ENCODE data around the gene DOCK2. TPM values are rescaled to one million over a fixed set of nuclear protein-coding genes. Genes with fewer than 3 reads are reported as not detected.

The DOCK2 gene
- total RNA-seq, 4 donors from 2014 or later, result 3.1 to 3.9 (median 3.3) TPM

- intact Hi-C loops (cut with DNase I; ENCODE audit: low total_unique reads), result no loop called here
- TF ChIP-seq POLR2A (IDR thresholded peaks at IDR 0.05) (no peak), CTCF (IDR thresholded peaks at IDR 0.05) (no peak)
- DNase-seq (ENCODE audit: low spot score in 2 of 2), result no peak
- WGBS, 2 donors, result 89 to 92% methylated on average over 2 of the region's 2 CpGs
- no peak overlapping the region for H3K4me3 ChIP-seq (ENCODE audit: low read depth, poor library complexity, severe bottlenecking)
Observed at GRCh38 chr5:169736653-169737052, 99.6 kb downstream of the DOCK2 start.

GRCh38 chr5:169740435-169740834 lies 103.4 kb downstream of the DOCK2 start:
- WGBS, 2 donors, result 46 to 59% methylated on average over 3 of the region's 3 CpGs
- TF ChIP-seq POLR2A (IDR thresholded peaks at IDR 0.05), result no peak
- no peak for TF ChIP-seq CTCF (IDR thresholded peaks at IDR 0.05)
- no peak for DNase-seq (ENCODE audit: low spot score in 2 of 2)
- no peak overlapping the region for H3K4me3 ChIP-seq (ENCODE audit: low read depth, poor library complexity, severe bottlenecking)
- intact Hi-C loops (cut with DNase I; ENCODE audit: low total_unique reads), result no loop called here

DNA sequence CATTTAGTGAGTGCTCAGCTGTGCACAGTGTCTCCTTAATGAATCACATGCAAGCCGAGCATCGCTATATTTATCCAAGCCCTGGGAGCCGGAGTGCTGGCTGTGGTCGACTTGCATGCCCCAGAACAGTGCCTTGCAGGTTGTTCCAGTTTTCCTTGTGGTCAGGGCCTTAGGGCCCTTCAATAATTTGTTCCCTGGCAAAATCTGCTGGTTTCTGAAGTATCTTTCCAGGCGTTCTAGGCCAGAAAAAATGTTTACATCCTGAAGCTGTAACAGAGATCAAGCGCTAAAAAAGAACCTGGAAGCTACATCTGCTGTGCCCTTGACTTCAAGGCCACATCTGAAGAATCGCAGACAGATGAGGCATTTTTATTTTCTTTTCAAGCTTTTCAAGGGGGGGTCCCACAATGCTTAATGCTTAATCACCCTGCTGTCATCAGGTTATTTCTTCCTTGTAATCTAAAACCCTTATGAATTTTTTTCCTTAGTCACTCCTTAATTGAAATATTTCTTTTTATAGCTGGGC lies 105.8 kb downstream of the DOCK2 start:
- intact Hi-C loops (cut with DNase I; ENCODE audit: low total_unique reads), result no loop called here
- WGBS, 2 donors, result 49 to 61% methylated on average over 7 of the region's 7 CpGs
- no peak for DNase-seq (ENCODE audit: low spot score in 2 of 2)
- no peak overlapping the region for H3K4me3 ChIP-seq (ENCODE audit: low read depth, poor library complexity, severe bottlenecking)
- TF ChIP-seq POLR2A (IDR thresholded peaks at IDR 0.05) (no peak), CTCF (IDR thresholded peaks at IDR 0.05) (no peak)

- intact Hi-C loops (cut with DNase I; ENCODE audit: low total_unique reads), result no loop called here
- no peak overlapping the region for H3K4me3 ChIP-seq (ENCODE audit: low read depth, poor library complexity, severe bottlenecking)
- no peak for TF ChIP-seq POLR2A (IDR thresholded peaks at IDR 0.05)
- DNase-seq (ENCODE audit: low spot score in 2 of 2), result no peak
- 41 to 45% methylated on average over 1 of the region's 1 CpG for WGBS, 2 donors
Observed at GRCh38 chr5:169744336-169744735, 107.3 kb downstream of the DOCK2 start.

GRCh38 chr5:169745441-169746146 lies 108.5 kb downstream of the DOCK2 start:
- WGBS, 2 donors, result 77 to 79% methylated on average over 6 of the region's 6 CpGs
- TF ChIP-seq CTCF (IDR thresholded peaks at IDR 0.05) (no peak), POLR2A (IDR thresholded peaks at IDR 0.05) (no peak)
- intact Hi-C loops (cut with DNase I; ENCODE audit: low total_unique reads), result no loop called here
- no peak for DNase-seq (ENCODE audit: low spot score in 2 of 2)
- H3K4me3 ChIP-seq (ENCODE audit: low read depth, poor library complexity, severe bottlenecking), result no peak overlapping the region

- 67 to 81% methylated on average over 5 of the region's 5 CpGs for WGBS, 2 donors
- no peak for DNase-seq (ENCODE audit: low spot score in 2 of 2)
- no peak overlapping the region for H3K4me3 ChIP-seq (ENCODE audit: low read depth, poor library complexity, severe bottlenecking)
- TF ChIP-seq POLR2A (IDR thresholded peaks at IDR 0.05) (no peak), CTCF (IDR thresholded peaks at IDR 0.05) (no peak)
- intact Hi-C loops (cut with DNase I; ENCODE audit: low total_unique reads), result no loop called here
Observed at GRCh38 chr5:169746147-169746694, 109.1 kb downstream of the DOCK2 start.

Measured in lower leg skin (tissue), 4 donors.